ENCODE measurements around the gene SIMC1. TPM values are rescaled to one million over a fixed set of nuclear protein-coding genes. Genes with fewer than 3 reads are reported as not detected.

SIMC1 gene
- total RNA-seq, 1 experiment from 2014 or later, result 19.2 TPM

DNA sequence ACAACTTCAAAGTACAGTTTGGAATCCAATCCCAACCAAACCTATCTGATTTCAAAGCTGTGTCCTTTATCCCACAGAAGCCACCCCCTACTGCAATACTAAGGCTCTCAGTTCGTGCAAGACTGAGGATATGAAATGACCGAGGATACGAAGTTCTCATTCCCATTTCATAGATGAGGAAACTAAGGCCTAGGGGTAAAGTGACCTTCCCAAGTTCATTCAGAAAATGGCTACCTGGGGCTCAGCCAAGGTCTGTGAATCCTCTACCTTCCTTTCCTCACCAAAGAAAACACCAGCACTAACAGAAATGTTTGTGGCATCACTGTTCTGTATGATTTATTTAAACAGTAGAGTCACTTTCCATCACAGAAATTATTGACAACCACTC is 117.9 kb downstream of the SIMC1 start:
- in situ Hi-C loops (cut with HindIII; ENCODE audit: low pct_unique_long_range_greater_than_20kb, low sequenced_read_pairs), result no loop called here
- no peak overlapping the region for H3K27ac ChIP-seq (ENCODE audit: low read length)
- ChIA-PET POLR2A (no interaction called here), CTCF (no interaction called here)
- TF ChIP-seq TCF7L2 (IDR thresholded peaks at IDR 0.05; ENCODE audit: low read depth, low read length) (no peak), SIN3A (IDR thresholded peaks at IDR 0.05; ENCODE audit: borderline replicate concordance, insufficient read depth, low read depth, low read length) (no peak), POLR2AphosphoS5 (IDR thresholded peaks at IDR 0.05; ENCODE audit: low read depth, low read length) (no peak)
- TF ChIP-seq, protein P1, sequence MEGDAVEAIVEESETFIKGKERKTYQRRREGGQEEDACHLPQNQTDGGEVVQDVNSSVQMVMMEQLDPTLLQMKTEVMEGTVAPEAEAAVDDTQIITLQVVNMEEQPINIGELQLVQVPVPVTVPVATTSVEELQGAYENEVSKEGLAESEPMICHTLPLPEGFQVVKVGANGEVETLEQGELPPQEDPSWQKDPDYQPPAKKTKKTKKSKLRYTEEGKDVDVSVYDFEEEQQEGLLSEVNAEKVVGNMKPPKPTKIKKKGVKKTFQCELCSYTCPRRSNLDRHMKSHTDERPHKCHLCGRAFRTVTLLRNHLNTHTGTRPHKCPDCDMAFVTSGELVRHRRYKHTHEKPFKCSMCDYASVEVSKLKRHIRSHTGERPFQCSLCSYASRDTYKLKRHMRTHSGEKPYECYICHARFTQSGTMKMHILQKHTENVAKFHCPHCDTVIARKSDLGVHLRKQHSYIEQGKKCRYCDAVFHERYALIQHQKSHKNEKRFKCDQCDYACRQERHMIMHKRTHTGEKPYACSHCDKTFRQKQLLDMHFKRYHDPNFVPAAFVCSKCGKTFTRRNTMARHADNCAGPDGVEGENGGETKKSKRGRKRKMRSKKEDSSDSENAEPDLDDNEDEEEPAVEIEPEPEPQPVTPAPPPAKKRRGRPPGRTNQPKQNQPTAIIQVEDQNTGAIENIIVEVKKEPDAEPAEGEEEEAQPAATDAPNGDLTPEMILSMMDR (IDR thresholded peaks at IDR 0.05), result no peak
- TF ChIP-seq, protein P2, sequence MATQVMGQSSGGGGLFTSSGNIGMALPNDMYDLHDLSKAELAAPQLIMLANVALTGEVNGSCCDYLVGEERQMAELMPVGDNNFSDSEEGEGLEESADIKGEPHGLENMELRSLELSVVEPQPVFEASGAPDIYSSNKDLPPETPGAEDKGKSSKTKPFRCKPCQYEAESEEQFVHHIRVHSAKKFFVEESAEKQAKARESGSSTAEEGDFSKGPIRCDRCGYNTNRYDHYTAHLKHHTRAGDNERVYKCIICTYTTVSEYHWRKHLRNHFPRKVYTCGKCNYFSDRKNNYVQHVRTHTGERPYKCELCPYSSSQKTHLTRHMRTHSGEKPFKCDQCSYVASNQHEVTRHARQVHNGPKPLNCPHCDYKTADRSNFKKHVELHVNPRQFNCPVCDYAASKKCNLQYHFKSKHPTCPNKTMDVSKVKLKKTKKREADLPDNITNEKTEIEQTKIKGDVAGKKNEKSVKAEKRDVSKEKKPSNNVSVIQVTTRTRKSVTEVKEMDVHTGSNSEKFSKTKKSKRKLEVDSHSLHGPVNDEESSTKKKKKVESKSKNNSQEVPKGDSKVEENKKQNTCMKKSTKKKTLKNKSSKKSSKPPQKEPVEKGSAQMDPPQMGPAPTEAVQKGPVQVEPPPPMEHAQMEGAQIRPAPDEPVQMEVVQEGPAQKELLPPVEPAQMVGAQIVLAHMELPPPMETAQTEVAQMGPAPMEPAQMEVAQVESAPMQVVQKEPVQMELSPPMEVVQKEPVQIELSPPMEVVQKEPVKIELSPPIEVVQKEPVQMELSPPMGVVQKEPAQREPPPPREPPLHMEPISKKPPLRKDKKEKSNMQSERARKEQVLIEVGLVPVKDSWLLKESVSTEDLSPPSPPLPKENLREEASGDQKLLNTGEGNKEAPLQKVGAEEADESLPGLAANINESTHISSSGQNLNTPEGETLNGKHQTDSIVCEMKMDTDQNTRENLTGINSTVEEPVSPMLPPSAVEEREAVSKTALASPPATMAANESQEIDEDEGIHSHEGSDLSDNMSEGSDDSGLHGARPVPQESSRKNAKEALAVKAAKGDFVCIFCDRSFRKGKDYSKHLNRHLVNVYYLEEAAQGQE (IDR thresholded peaks at IDR 0.05; ENCODE audit: insufficient read depth in 1 of 2, low read depth in 2 of 2, low read length in 1 of 2), result no peak
- no peaks in the 10 kb centered on the region for H3K9me3 ChIP-seq (ENCODE audit: control insufficient read depth, insufficient read depth, low read depth, low read length)
- H3K36me3 ChIP-seq (ENCODE audit: control insufficient read depth, insufficient read depth, low read length), result peaks cover 22% of the 10 kb centered on the region
- H3K27me3 ChIP-seq (ENCODE audit: control insufficient read depth, insufficient read depth, low read length), result no peaks in the 10 kb centered on the region
- DNase-seq (ENCODE audit: low read depth, low spot score), result no peak
- no TSS peak for BruUV-seq (replicated peaks)
- intact Hi-C loops (cut with micrococcal nuclease; ENCODE audit: unreplicated experiment), result no loop called here
- peaks cover 7% of the 10 kb centered on the region for H3K4me1 ChIP-seq (ENCODE audit: control insufficient read depth, insufficient read depth, low read length)
- H3K4me3 ChIP-seq (ENCODE audit: low read depth in 2 of 2, low read length in 2 of 2), result no peak overlapping the region
- ATAC-seq, result no peak

DNA sequence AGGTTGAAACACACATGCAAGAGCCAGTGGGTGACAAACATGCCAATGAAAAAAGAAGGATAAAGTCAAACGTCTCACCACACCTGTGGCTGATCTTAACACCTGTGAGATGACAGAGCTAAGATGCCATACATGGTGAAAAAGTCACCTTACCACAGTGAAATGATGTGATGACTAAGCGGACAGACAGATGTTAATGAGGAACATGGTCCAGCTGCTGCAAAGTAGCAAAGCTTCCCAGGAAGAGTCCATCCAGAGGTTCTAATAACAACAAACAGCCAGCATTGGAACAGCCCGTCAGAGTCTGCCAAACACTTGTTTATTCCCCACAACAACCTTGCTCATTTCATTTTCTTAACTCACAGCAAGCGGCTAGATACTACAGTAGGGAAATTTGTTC is 121.4 kb downstream of the SIMC1 start:
- Histone ChIP-seq H3K27ac (ENCODE audit: low read length) (peak overlapping the region; percentile 39; the same call in 1 of the 2 replicates), H3K36me3 (ENCODE audit: control insufficient read depth, insufficient read depth, low read length) (peaks cover 13% of the 10 kb centered on the region), H3K4me3 (ENCODE audit: low read depth in 2 of 2, low read length in 2 of 2) (peak overlapping the region in 1 of 2 experiments; percentile 99; a peak in 1 of 4 replicates), H3K4me1 (ENCODE audit: control insufficient read depth, insufficient read depth, low read length) (peaks cover 13% of the 10 kb centered on the region), H3K27me3 (ENCODE audit: control insufficient read depth, insufficient read depth, low read length) (no peaks in the 10 kb centered on the region), H3K9me3 (ENCODE audit: control insufficient read depth, insufficient read depth, low read depth, low read length) (no peaks in the 10 kb centered on the region)
- BruUV-seq (replicated peaks), result TSS peak; percentile 45
- POLR2A ChIA-PET, result no interaction called here
- in situ Hi-C loops (cut with HindIII; ENCODE audit: low pct_unique_long_range_greater_than_20kb, low sequenced_read_pairs), result no loop called here
- TF ChIP-seq SIN3A (IDR thresholded peaks at IDR 0.05; ENCODE audit: borderline replicate concordance, insufficient read depth, low read depth, low read length), result no peak
- TF ChIP-seq, protein P1 (IDR thresholded peaks at IDR 0.05), result no peak
- TF ChIP-seq POLR2AphosphoS5 (IDR thresholded peaks at IDR 0.05; ENCODE audit: low read depth, low read length), result no peak
- no peak for TF ChIP-seq TCF7L2 (IDR thresholded peaks at IDR 0.05; ENCODE audit: low read depth, low read length)
- TF ChIP-seq, protein P2 (IDR thresholded peaks at IDR 0.05; ENCODE audit: insufficient read depth in 1 of 2, low read depth in 2 of 2, low read length in 1 of 2), result no peak
- ATAC-seq (no peak), DNase-seq (ENCODE audit: low read depth, low spot score) (no peak)
- intact Hi-C loops (cut with micrococcal nuclease; ENCODE audit: unreplicated experiment), result no loop called here
- CTCF ChIA-PET, result no interaction called here

All from Panc1 (cell line).